Keratinocyte (primary cell): ENCODE data around the gene CHM. TPM values are rescaled to one million over a fixed set of nuclear protein-coding genes. Genes with fewer than 3 reads are reported as not detected.

Experiments
- DNase-seq: peaks from one replicate; pipeline ENCODE4 v3.0.0-alpha.2; 2011; ENCODE audit warnings: low read depth, missing footprints, low spot score
- FAIRE-seq: peaks from 2 replicates; lab custom pipeline; 2011; peaks lifted over from hg19 to GRCh38; lab: Jason Lieb, UNC
- H2AFZ ChIP-seq: 2 replicates; pipeline ENCODE4 v1.6.0; 2012; ENCODE audit warnings: low read length, control low read depth, inconsistent platforms; ENCODE audit not compliant: control insufficient read depth
- H3K27ac ChIP-seq: 2 replicates; pipeline ENCODE4 v1.5.1; 2011; ENCODE audit warnings: low read length; ENCODE audit not compliant: control insufficient read depth, insufficient read depth
- H3K27me3 ChIP-seq: 3 replicates; pipeline ENCODE4 v1.6.0; 2011; ENCODE audit warnings: low read length; ENCODE audit not compliant: control insufficient read depth, insufficient read depth; ENCODE audit errors: extremely low read depth
- H3K36me3 ChIP-seq, 2 experiments: 2 replicates in 1 of 2; 3 replicates in 1 of 2; pipeline ENCODE4 v1.5.1; 2011; ENCODE audit warnings: low read length in 2 of 2, mild to moderate bottlenecking in 1 of 2; ENCODE audit not compliant: control insufficient read depth in 2 of 2, insufficient read depth in 2 of 2; ENCODE audit errors: extremely low read depth in 1 of 2
- H3K4me1 ChIP-seq: 3 replicates; pipeline ENCODE4 v1.5.1; 2011; ENCODE audit warnings: low read length; ENCODE audit not compliant: control insufficient read depth, insufficient read depth; ENCODE audit errors: extremely low read depth
- H3K4me2 ChIP-seq: 3 replicates; pipeline ENCODE4 v1.6.0; 2011; ENCODE audit warnings: low read depth, low read length; ENCODE audit not compliant: control insufficient read depth, insufficient read depth; ENCODE audit errors: extremely low read depth
- H3K4me3 ChIP-seq, 3 experiments: fragments of 200-600 bp in 1 of 3; sonication (generic) in 1 of 3; 2 replicates in 2 of 3; 3 replicates in 1 of 3; pipeline ENCODE4 v1.5.1; 2011 to 2016; ENCODE audit warnings: low read length in 3 of 3, mild to moderate bottlenecking in 3 of 3, control low read depth in 2 of 3, inconsistent platforms in 1 of 3, low read depth in 1 of 3, mixed read lengths in 1 of 3, mixed run types in 1 of 3, moderate library complexity in 1 of 3; ENCODE audit not compliant: control insufficient read depth in 2 of 3, insufficient read depth in 2 of 3; ENCODE audit errors: extremely low read depth in 1 of 3
- H3K79me2 ChIP-seq: 2 replicates; pipeline ENCODE4 v1.6.0; 2012; ENCODE audit warnings: low read length; ENCODE audit not compliant: control insufficient read depth, insufficient read depth
- H3K9ac ChIP-seq: 3 replicates; pipeline ENCODE4 v1.6.0; 2011; ENCODE audit warnings: low read length; ENCODE audit not compliant: control insufficient read depth, insufficient read depth; ENCODE audit errors: extremely low read depth
- H3K9me1 ChIP-seq: 3 replicates; pipeline ENCODE4 v1.6.0; 2011; ENCODE audit warnings: low read length; ENCODE audit not compliant: control insufficient read depth, insufficient read depth; ENCODE audit errors: extremely low read depth
- H3K9me3 ChIP-seq: 2 replicates; pipeline ENCODE4 v1.5.1; 2012; ENCODE audit warnings: low read depth, low read length; ENCODE audit not compliant: control insufficient read depth
- H4K20me1 ChIP-seq: 3 replicates; pipeline ENCODE4 v1.6.0; 2011; ENCODE audit warnings: low read length; ENCODE audit not compliant: control insufficient read depth, insufficient read depth; ENCODE audit errors: extremely low read depth
- EZH2 ChIP-seq: IDR thresholded peaks from one replicate; pipeline ENCODE4 v1.6.1; 2012; ENCODE audit warnings: inconsistent platforms, mild to moderate bottlenecking, low read length, moderate library complexity
- dilution Hi-C: fragments of 300-500 bp; cut with MboI; formaldehyde crosslinking; loops from one replicate; pipeline ENCODE4 v1.7.0; 2020; ENCODE audit warnings: low sequenced_read_pairs; ENCODE audit not compliant: extremely low pct_ligation_motif_present
- polyA plus RNA-seq, 5 experiments: library from polyadenylated mRNA; depleted of rRNA in 3 of 5; stranded (reverse) in 3 of 5; stranded (forward) in 1 of 5; unstranded in 1 of 5; fragments of >200 nt; gene quantifications; 1 replicate in 1 of 5; 2 replicates in 3 of 5; 3 replicates in 1 of 5; pipeline versions ENCODE4 v1.2.1 to v1.2.3, GENCODE V29; 2011 to 2012; ENCODE audit warnings: missing spikeins in 2 of 5, low read depth in 1 of 5, low replicate concordance in 1 of 5
- TF ChIP-seq, protein P1 (sequence below), 3 experiments: IDR thresholded peaks in 1 of 3; conservative IDR thresholded peaks in 1 of 3; optimal IDR thresholded peaks in 1 of 3; 2 replicates in 2 of 3; 3 replicates in 1 of 3; pipeline versions ENCODE3 to v1.5.1; 2011; ENCODE audit warnings: low read length in 3 of 3, mild to moderate bottlenecking in 3 of 3, moderate library complexity in 2 of 3, control low read depth in 1 of 3, inconsistent platforms in 1 of 3; ENCODE audit not compliant: insufficient read depth in 2 of 3; ENCODE audit errors: extremely low read depth in 1 of 3

Gene CHM
- polyA plus RNA-seq, 1 donor (not counting 4 experiments of a cell fraction or from before 2014, with no cell fraction given) = 20.4 TPM

DNA sequence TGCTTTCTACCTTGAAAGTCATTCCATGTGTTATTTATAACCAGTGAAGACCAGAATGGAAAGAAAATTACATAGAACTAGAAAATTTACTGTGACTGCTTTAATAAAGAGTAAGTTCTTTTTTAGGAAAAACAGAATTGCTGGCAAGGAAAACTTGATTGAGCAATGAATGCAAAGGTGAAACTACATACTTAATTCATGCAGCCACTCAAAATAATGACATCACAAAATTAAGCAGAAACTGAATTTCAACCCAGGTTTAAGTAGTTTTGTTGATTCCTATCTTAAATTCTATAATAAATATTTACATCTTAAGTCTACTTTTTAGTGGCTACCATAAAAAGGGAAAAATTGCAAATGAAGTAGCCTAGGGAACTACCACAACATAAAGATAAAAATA lies 14.0 kb downstream of the CHM start:
- H3K9me1 ChIP-seq = no peaks in the 10 kb centered on the region
- TF ChIP-seq, protein P1, sequence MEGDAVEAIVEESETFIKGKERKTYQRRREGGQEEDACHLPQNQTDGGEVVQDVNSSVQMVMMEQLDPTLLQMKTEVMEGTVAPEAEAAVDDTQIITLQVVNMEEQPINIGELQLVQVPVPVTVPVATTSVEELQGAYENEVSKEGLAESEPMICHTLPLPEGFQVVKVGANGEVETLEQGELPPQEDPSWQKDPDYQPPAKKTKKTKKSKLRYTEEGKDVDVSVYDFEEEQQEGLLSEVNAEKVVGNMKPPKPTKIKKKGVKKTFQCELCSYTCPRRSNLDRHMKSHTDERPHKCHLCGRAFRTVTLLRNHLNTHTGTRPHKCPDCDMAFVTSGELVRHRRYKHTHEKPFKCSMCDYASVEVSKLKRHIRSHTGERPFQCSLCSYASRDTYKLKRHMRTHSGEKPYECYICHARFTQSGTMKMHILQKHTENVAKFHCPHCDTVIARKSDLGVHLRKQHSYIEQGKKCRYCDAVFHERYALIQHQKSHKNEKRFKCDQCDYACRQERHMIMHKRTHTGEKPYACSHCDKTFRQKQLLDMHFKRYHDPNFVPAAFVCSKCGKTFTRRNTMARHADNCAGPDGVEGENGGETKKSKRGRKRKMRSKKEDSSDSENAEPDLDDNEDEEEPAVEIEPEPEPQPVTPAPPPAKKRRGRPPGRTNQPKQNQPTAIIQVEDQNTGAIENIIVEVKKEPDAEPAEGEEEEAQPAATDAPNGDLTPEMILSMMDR (optimal IDR thresholded peaks at IDR 0.05 in 1 of 3, IDR thresholded peaks at IDR 0.05 in 1 of 3, conservative IDR thresholded peaks at IDR 0.05 in 1 of 3; ENCODE audit: extremely low read depth in 1 of 3, insufficient read depth in 2 of 3, low read length in 3 of 3) = no peak
- no peak for TF ChIP-seq EZH2
- no peaks in the 10 kb centered on the region for H4K20me1 ChIP-seq
- H3K4me2 ChIP-seq = no peak overlapping the region
- dilution Hi-C loops = no loop called here
- H3K36me3 ChIP-seq = no peaks in the 10 kb centered on the region
- H3K27ac ChIP-seq = no peak overlapping the region
- no peaks in the 10 kb centered on the region for H3K9me3 ChIP-seq
- peaks cover 15% of the 10 kb centered on the region for H3K79me2 ChIP-seq
- FAIRE-seq (no peak), DNase-seq (no peak)
- no peak overlapping the region for H3K4me3 ChIP-seq
- no peaks in the 10 kb centered on the region for H3K27me3 ChIP-seq
- no peak overlapping the region for H2AFZ ChIP-seq
- no peak overlapping the region for H3K9ac ChIP-seq
- H3K4me1 ChIP-seq = no peaks in the 10 kb centered on the region

DNA sequence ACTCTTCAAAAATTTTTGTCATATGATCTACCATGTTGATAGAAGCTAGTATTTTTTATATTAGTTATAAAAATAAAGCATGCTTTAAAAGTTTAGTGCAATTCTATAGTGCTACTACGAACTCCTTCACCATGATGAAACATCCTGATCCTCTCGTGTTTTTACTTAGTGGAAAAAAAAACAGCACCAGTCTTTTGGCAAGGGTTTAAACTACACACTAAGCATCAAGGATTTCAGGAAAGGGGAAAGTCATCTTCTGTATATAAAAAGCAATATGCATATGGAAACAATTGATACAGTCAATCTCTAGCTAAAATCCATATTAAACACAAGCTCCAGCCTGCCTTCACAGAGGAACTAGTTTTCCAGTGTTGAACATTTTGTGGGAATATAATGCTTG lies 18.7 kb downstream of the CHM start:
- no peaks in the 10 kb centered on the region for H4K20me1 ChIP-seq
- no peaks in the 10 kb centered on the region for H3K36me3 ChIP-seq
- no peak overlapping the region for H3K9ac ChIP-seq
- no peaks in the 10 kb centered on the region for H3K4me1 ChIP-seq
- H3K4me3 ChIP-seq = no peak overlapping the region
- no peak overlapping the region for H3K27ac ChIP-seq
- dilution Hi-C loops = no loop called here
- no peak overlapping the region for H2AFZ ChIP-seq
- no peak for FAIRE-seq
- TF ChIP-seq EZH2 = no peak
- TF ChIP-seq, protein P1 (optimal IDR thresholded peaks at IDR 0.05 in 1 of 3, IDR thresholded peaks at IDR 0.05 in 1 of 3, conservative IDR thresholded peaks at IDR 0.05 in 1 of 3; ENCODE audit: extremely low read depth in 1 of 3, insufficient read depth in 2 of 3, low read length in 3 of 3) = no peak
- no peaks in the 10 kb centered on the region for H3K27me3 ChIP-seq
- no peaks in the 10 kb centered on the region for H3K9me3 ChIP-seq
- H3K4me2 ChIP-seq = no peak overlapping the region
- no peaks in the 10 kb centered on the region for H3K9me1 ChIP-seq
- H3K79me2 ChIP-seq = peaks cover 6% of the 10 kb centered on the region
- no peak for DNase-seq
